NCI-H1048 (cell line): ENCODE data around the gene TOB2.
"Not testable (repeated sequence)": the region's sequence is repeated elsewhere in the genome, so short reads cannot be mapped to it uniquely, and the experiment has no call there.

Experiments used
- DNase-seq: peaks from one replicate; lab custom pipeline; 2025; lab: John Stamatoyannopoulos, UW

The TOB2 gene

GRCh38 chr22:41468381-41469217, 22.0 kb upstream of the TOB2 start, which contains the start of the genes ACO2 and PHF5A:
Gene ACO2 (plus strand): TSS chr22:41469117. CDS start chr22:41469147, 30 bp downstream.
Gene PHF5A (minus strand): TSS chr22:41468692. CDS start chr22:41468653, 39 bp downstream.
- DNase-seq: peak; percentile 88

GRCh38 chr22:41461901-41462300, 15.3 kb upstream of the TOB2 start:
- DNase-seq: no peak

- DNase-seq: not testable (repeated sequence)
Observed at GRCh38 chr22:41460071-41460470, 13.5 kb upstream of the TOB2 start.

- DNase-seq: no peak
Observed at GRCh38 chr22:41459431-41459830, 12.8 kb upstream of the TOB2 start.

GRCh38 chr22:41458161-41458728, 11.6 kb upstream of the TOB2 start:
- no peak for DNase-seq

- peak; percentile 97 for DNase-seq
Observed at GRCh38 chr22:41448189-41448808, 1.7 kb upstream of the TOB2 start.

- DNase-seq: no peak
Observed at GRCh38 chr22:41447435-41448188, 1.0 kb upstream of the TOB2 start.

GRCh38 chr22:41446057-41446501, 522 bp downstream of the TOB2 start:
- DNase-seq: no peak

GRCh38 chr22:41445129-41446056, 1.2 kb downstream of the TOB2 start:
- no peak for DNase-seq

GRCh38 chr22:41444360-41445128, 2.1 kb downstream of the TOB2 start:
- DNase-seq: peak; percentile 90

GRCh38 chr22:41442240-41442792, 4.3 kb downstream of the TOB2 start:
- DNase-seq: no peak

GRCh38 chr22:41440511-41440910, 6.1 kb downstream of the TOB2 start:
- not testable (repeated sequence) for DNase-seq

- no peak for DNase-seq
Observed at GRCh38 chr22:41437198-41437597, 9.4 kb downstream of the TOB2 start.

GRCh38 chr22:41436322-41437113, 10.1 kb downstream of the TOB2 start:
- DNase-seq: no peak

GRCh38 chr22:41435560-41435959, 11.0 kb downstream of the TOB2 start:
- DNase-seq: no peak

GRCh38 chr22:41434361-41435003, 12.1 kb downstream of the TOB2 start:
- DNase-seq: not testable (repeated sequence)

GRCh38 chr22:41433480-41433879, 13.1 kb downstream of the TOB2 start:
- not testable (repeated sequence) for DNase-seq

- no peak for DNase-seq
Observed at GRCh38 chr22:41431656-41432055, 14.9 kb downstream of the TOB2 start.

GRCh38 chr22:41429951-41430332, 16.7 kb downstream of the TOB2 start:
- no peak for DNase-seq
